HAP-1 (cell line): ENCODE data around the gene USB1.

ENCODE experiments used
- DNase-seq, 2 experiments: peaks; one replicate each; pipeline ENCODE4 v3.0.0-alpha.2; 2016 to 2020; ENCODE audit warnings: low spot score in 2 of 2
- H3K27me3 ChIP-seq: fragments of 250-450 bp; sonication (Bioruptor Pico); 2 replicates; pipeline ENCODE4 v1.5.1; 2020; ENCODE audit warnings: low read depth, mild to moderate bottlenecking, moderate library complexity
- H3K36me3 ChIP-seq: fragments of 250-450 bp; sonication (Bioruptor Pico); replicated peaks from 2 replicates; pipeline ENCODE4 v1.5.1; 2020; ENCODE audit warnings: mild to moderate bottlenecking
- H3K4me1 ChIP-seq: fragments of 250-450 bp; sonication (Bioruptor Pico); 2 replicates; pipeline ENCODE4 v1.5.1; 2020; ENCODE audit warnings: mild to moderate bottlenecking
- H3K4me3 ChIP-seq: fragments of 250-450 bp; sonication (Bioruptor Pico); 2 replicates; pipeline ENCODE4 v1.5.1; 2020; ENCODE audit warnings: mild to moderate bottlenecking, moderate library complexity
- H3K9me3 ChIP-seq: fragments of 250-450 bp; sonication (Bioruptor Pico); 2 replicates; pipeline ENCODE4 v1.5.1; 2020; ENCODE audit warnings: mild to moderate bottlenecking, moderate library complexity
- in situ Hi-C: fragments of 300-500 bp; cut with MboI; formaldehyde crosslinking; loops from 3 replicates; pipeline ENCODE4 v1.14.3; 2020; ENCODE audit warnings: low sequenced_read_pairs, inconsistent platforms, mixed read lengths

USB1 gene, protein sequence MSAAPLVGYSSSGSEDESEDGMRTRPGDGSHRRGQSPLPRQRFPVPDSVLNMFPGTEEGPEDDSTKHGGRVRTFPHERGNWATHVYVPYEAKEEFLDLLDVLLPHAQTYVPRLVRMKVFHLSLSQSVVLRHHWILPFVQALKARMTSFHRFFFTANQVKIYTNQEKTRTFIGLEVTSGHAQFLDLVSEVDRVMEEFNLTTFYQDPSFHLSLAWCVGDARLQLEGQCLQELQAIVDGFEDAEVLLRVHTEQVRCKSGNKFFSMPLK

DNA sequence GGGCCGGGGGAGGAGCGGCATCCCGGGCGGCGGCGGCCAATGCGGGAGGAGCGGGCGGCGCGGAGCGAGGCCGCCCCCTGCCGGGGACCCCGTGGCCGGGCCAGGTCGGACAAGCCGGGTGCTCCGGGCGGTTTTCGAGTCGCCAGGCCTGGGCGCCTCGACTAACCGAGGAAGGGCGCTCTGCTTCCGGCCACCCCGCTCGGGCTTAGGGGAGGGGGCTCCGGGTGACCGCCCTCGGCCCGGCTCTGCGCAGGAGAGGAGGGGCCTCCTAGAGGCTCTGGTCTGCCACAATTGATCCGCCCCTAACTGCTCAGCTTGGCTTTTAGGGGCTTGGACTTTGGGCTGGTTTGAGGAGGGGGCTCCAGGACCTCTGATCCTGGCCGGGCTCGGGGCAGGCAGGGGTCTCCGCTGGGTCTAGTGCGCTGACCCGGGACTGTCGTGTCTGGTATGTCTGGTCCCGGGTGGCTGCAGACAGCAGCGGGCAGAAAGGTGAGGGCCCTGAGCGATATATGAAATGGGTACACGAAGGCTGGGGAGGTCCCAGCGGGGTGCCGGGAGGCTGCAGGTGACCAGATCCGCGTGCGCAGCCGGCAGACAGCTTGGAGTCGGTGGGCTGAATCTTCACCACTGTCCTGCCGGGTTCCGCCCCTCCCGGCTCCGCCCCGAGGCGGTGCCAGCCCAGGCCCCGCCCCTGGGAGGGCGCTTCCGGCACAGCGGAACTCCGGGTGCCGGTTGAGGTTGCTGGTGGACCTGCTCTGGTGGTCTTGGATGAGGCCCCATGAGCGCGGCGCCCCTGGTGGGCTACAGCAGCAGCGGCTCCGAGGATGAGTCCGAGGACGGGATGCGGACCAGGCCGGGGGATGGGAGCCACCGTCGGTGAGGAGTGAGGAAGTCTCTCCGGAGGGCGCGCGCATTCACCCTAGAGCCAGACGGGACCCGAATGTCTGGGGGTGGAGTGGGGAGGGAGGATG lies at the start of gene USB1:
TSS of gene USB1 (plus strand) at position 702 of the 971 bp plus-strand sequence. CDS start at position 779, 77 bp downstream.
- peaks cover 26% of the 10 kb centered on the region for H3K36me3 ChIP-seq
- H3K27me3 ChIP-seq, result no peaks in the 10 kb centered on the region; the same call in 1 of the 2 replicates
- in situ Hi-C loops, result no loop called here
- H3K4me3 ChIP-seq, result peak within 1 kb of the TSS; percentile 81
- H3K9me3 ChIP-seq, result no peaks in the 10 kb centered on the region
- peak; percentile 69 to 91 for DNase-seq
- H3K4me1 ChIP-seq, result peaks cover 5% of the 10 kb centered on the region; the same call in 1 of the 2 replicates

- Histone ChIP-seq H3K4me3 (no peak overlapping the region), H3K9me3 (no peaks in the 10 kb centered on the region), H3K36me3 (no peaks in the 10 kb centered on the region), H3K27me3 (no peaks in the 10 kb centered on the region), H3K4me1 (no peaks in the 10 kb centered on the region)
- in situ Hi-C loops, result no loop called here
- no peak for DNase-seq
Observed at GRCh38 chr16:57952909-57953308, 48.3 kb upstream of the USB1 start.

GRCh38 chr16:57953857-57954256 lies 47.4 kb upstream of the USB1 start:
- H3K27me3 ChIP-seq, result no peaks in the 10 kb centered on the region
- in situ Hi-C loops, result no loop called here

GRCh38 chr16:57955572-57956188 lies 45.5 kb upstream of the USB1 start:
- no peaks in the 10 kb centered on the region; the same call in 1 of the 2 replicates for H3K4me1 ChIP-seq

More at GRCh38 chr16:57953857-57954256, 47.4 kb upstream of the USB1 start:
- Histone ChIP-seq H3K4me1 (no peaks in the 10 kb centered on the region; the same call in 1 of the 2 replicates), H3K4me3 (no peak overlapping the region), H3K36me3 (no peaks in the 10 kb centered on the region), H3K9me3 (no peaks in the 10 kb centered on the region)
- no peak for DNase-seq

GRCh38 chr16:57956270-57956808 lies 44.9 kb upstream of the USB1 start:
- H3K27me3 ChIP-seq, result no peaks in the 10 kb centered on the region
- H3K36me3 ChIP-seq, result no peaks in the 10 kb centered on the region
- DNase-seq, result no peak
- no peaks in the 10 kb centered on the region; the same call in 1 of the 2 replicates for H3K4me1 ChIP-seq
- H3K9me3 ChIP-seq, result no peaks in the 10 kb centered on the region
- no peak overlapping the region for H3K4me3 ChIP-seq
- in situ Hi-C loops, result no loop called here

More at GRCh38 chr16:57955572-57956188, 45.5 kb upstream of the USB1 start:
- in situ Hi-C loops, result no loop called here
- no peaks in the 10 kb centered on the region for H3K27me3 ChIP-seq
- no peaks in the 10 kb centered on the region for H3K36me3 ChIP-seq
- H3K9me3 ChIP-seq, result no peaks in the 10 kb centered on the region
- no peak overlapping the region for H3K4me3 ChIP-seq
- DNase-seq, result no peak

GRCh38 chr16:57956924-57957672 lies 44.1 kb upstream of the USB1 start:
- no peak for DNase-seq
- no peaks in the 10 kb centered on the region for H3K9me3 ChIP-seq

GRCh38 chr16:57957673-57958392 lies 43.4 kb upstream of the USB1 start:
- H3K36me3 ChIP-seq, result no peaks in the 10 kb centered on the region
- no peak overlapping the region for H3K4me3 ChIP-seq
- H3K9me3 ChIP-seq, result no peaks in the 10 kb centered on the region
- H3K4me1 ChIP-seq, result no peaks in the 10 kb centered on the region; the same call in 1 of the 2 replicates
- DNase-seq, result no peak
- no peaks in the 10 kb centered on the region for H3K27me3 ChIP-seq
- in situ Hi-C loops, result no loop called here

More at GRCh38 chr16:57956924-57957672, 44.1 kb upstream of the USB1 start:
- in situ Hi-C loops, result no loop called here
- no peak overlapping the region for H3K4me3 ChIP-seq
- no peaks in the 10 kb centered on the region for H3K27me3 ChIP-seq
- H3K4me1 ChIP-seq, result no peaks in the 10 kb centered on the region; the same call in 1 of the 2 replicates
- H3K36me3 ChIP-seq, result no peaks in the 10 kb centered on the region

DNA sequence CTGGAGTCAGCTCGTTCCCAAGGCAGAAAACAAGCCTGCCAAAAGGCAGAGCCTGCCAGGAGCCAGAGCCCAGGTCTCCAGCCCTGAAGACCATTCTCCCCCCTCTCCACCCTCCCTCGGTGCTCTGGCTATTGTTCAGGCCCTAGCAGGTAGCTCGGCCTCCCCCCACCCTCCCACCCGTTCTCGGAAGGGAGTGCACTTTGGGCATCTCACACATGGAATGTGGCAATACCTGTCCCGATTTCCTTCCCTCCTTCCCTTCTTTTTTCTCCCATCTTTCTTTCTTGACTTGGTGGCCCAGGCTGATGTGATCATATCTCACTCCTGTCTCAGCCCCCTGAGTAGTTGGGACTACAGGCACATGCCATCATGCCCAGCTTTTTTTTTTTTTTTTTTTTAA lies 42.7 kb upstream of the USB1 start:
- Histone ChIP-seq H3K36me3 (no peaks in the 10 kb centered on the region), H3K9me3 (no peaks in the 10 kb centered on the region), H3K27me3 (no peaks in the 10 kb centered on the region), H3K4me3 (no peak overlapping the region), H3K4me1 (no peaks in the 10 kb centered on the region; the same call in 1 of the 2 replicates)
- no peak for DNase-seq
- in situ Hi-C loops, result no loop called here

DNA sequence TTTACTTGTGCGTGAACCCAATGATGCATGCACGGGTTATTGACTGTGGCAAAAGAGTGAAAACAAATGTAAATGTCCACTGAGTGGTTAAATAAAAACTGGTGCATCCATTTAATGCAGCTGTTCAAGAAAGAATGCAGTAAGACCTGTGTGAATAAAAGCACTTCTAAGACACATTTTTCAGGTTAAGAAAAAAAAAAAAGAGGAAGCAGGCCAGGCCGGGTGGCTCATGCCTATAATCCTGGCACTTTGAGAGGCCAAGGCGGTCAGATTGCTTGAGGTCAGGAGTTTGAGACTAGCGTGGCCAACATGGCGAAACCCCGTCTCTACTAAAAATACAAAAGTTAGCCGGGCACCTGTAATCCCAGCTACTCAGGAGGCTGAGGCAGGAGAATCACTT lies 42.1 kb upstream of the USB1 start:
- H3K4me3 ChIP-seq, result no peak overlapping the region
- in situ Hi-C loops, result no loop called here
- H3K9me3 ChIP-seq, result no peaks in the 10 kb centered on the region
- H3K4me1 ChIP-seq, result no peaks in the 10 kb centered on the region; the same call in 1 of the 2 replicates
- no peaks in the 10 kb centered on the region for H3K36me3 ChIP-seq
- DNase-seq, result peak in 1 of 2 experiments; percentile 3
- H3K27me3 ChIP-seq, result no peaks in the 10 kb centered on the region

- Histone ChIP-seq H3K27me3 (no peaks in the 10 kb centered on the region), H3K9me3 (no peaks in the 10 kb centered on the region), H3K36me3 (no peaks in the 10 kb centered on the region), H3K4me1 (no peaks in the 10 kb centered on the region; the same call in 1 of the 2 replicates), H3K4me3 (no peak overlapping the region)
- DNase-seq, result no peak
- in situ Hi-C loops, result no loop called here
Observed at GRCh38 chr16:57959804-57960203, 41.4 kb upstream of the USB1 start.

- no peaks in the 10 kb centered on the region for H3K9me3 ChIP-seq
- no peak overlapping the region for H3K4me3 ChIP-seq
- in situ Hi-C loops, result no loop called here
- H3K27me3 ChIP-seq, result no peaks in the 10 kb centered on the region
- no peak for DNase-seq
- H3K4me1 ChIP-seq, result no peaks in the 10 kb centered on the region; the same call in 1 of the 2 replicates
- no peaks in the 10 kb centered on the region for H3K36me3 ChIP-seq
Observed at GRCh38 chr16:57960310-57960709, 40.9 kb upstream of the USB1 start.

DNA sequence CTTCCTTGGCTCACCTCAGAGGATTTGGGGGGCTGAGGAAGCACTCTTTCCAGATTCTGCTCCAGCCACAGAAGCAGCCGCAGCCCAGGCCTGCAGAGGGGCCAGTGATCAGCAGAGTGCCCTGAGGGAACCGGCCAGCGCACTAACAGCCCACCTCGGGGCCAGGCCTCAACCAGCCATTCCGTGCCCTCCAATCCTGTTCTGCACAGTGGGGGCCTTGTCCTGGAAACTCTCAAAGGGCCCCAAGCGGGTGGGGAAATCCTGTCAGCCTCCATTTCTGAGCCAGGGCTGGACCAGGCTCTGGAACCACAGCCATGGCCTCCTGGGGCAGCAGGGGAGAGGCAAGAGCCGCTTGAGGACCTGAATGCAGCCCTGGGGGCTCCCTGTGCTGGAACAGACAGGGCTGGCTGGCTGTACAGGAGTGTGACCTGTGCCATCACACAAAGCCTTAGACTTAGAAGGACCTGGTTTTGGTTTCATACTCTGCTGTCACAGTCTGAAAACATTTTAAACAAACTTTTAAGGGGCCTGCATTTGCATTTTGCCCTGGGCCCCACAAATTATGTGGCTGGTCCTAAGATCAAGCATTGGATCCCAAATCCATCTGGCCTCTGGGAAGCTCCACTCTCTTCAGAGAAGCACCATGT lies 40.3 kb upstream of the USB1 start:
- DNase-seq, result no peak
- Histone ChIP-seq H3K4me1 (no peaks in the 10 kb centered on the region; the same call in 1 of the 2 replicates), H3K4me3 (no peak overlapping the region), H3K9me3 (no peaks in the 10 kb centered on the region), H3K27me3 (no peaks in the 10 kb centered on the region), H3K36me3 (no peaks in the 10 kb centered on the region)
- in situ Hi-C loops, result no loop called here
